ENCODE results near the gene CTXND2. TPM values are rescaled to one million over a fixed set of nuclear protein-coding genes. Genes with fewer than 3 reads are reported as not detected.
"Not testable (repeated sequence)": the region's sequence is repeated elsewhere in the genome, so short reads cannot be mapped to it uniquely, and the experiment has no call there.

CTXND2 gene
- total and polyA plus RNA-seq, 10 donors, result not detected

DNA sequence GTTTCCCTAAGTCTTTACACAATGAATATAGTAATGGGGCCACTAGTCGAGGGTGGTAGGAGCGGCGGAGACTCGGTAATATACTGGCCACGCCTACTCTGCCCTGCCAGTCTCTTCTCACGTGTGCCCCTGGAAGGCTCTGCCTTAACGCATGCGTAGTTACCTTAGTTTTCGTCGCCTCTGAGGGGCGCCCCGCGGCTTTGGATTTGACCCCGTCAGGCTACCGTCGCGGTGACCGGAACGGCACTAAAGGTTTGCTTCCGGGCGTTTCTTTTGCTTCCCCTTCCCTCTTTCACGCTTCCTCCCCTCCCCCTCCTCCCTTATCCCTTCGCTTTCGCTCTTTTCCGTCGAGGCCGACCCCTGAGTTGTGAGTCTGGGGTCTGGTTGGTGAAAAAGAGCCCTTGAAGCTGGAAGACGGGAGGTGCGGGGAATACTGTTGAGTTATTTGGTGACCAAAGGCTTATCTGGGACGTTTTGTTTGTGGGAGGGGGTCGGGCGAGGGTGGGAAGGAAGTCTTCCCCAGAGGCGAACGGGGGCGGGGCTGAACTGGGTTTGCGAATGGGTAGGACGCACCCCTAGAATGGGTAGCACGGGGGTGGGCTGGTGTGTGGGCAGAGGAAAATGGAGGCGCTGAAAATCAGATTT is 39.3 kb downstream of the CTXND2 start, which contains the start of gene SETDB1:
TSS of gene SETDB1 (plus strand) at position 267 of the 645 bp plus-strand sequence. CDS start 1,352 bp downstream, outside the sequence.
- WGBS, 5 donors, result 1% methylated on average over 39 of the region's 39 CpGs
- intact Hi-C loops (cut with DNase I; ENCODE audit: low total_unique reads), result loop anchor here (10.0 kb wide), 1 partner anchor 49 kb away; the partner anchor contains the start of gene CERS2
- peak; percentile 97 for DNase-seq
- peaks cover 10 to 47% (median 27%) of the 10 kb centered on the region in 6 donors for H3K4me1 ChIP-seq
- peaks cover 0 to 39% (median 37%) of the 10 kb centered on the region in 6 donors for H3K36me3 ChIP-seq
- H3K27me3 ChIP-seq (replicated peaks in 1 of 7), result no peaks in the 10 kb centered on the region
- peak within 1 kb of the TSS; percentile 39 to 78 (median 66) for H3K4me3 ChIP-seq
- H3K27ac ChIP-seq, result peak within 1 kb of the TSS; percentile 64 to 95 (median 89)
- peaks cover 0 to 6% (median 5%) of the 10 kb centered on the region in 8 donors for H3K9me3 ChIP-seq
- peak in 1 of 3 donors; percentile 25 for TF ChIP-seq POLR2A (IDR thresholded peaks at IDR 0.05)
- TF ChIP-seq, protein P1, sequence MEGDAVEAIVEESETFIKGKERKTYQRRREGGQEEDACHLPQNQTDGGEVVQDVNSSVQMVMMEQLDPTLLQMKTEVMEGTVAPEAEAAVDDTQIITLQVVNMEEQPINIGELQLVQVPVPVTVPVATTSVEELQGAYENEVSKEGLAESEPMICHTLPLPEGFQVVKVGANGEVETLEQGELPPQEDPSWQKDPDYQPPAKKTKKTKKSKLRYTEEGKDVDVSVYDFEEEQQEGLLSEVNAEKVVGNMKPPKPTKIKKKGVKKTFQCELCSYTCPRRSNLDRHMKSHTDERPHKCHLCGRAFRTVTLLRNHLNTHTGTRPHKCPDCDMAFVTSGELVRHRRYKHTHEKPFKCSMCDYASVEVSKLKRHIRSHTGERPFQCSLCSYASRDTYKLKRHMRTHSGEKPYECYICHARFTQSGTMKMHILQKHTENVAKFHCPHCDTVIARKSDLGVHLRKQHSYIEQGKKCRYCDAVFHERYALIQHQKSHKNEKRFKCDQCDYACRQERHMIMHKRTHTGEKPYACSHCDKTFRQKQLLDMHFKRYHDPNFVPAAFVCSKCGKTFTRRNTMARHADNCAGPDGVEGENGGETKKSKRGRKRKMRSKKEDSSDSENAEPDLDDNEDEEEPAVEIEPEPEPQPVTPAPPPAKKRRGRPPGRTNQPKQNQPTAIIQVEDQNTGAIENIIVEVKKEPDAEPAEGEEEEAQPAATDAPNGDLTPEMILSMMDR (IDR thresholded peaks at IDR 0.05 in 8 of 11, conservative IDR thresholded peaks at IDR 0.05 in 3 of 11), result peak in 3 of 11 experiments; percentile 27 to 30 (median 29)
- TF ChIP-seq POLR2AphosphoS5 (IDR thresholded peaks at IDR 0.05), result peak; percentile 81 to 91 (median 87)

DNA sequence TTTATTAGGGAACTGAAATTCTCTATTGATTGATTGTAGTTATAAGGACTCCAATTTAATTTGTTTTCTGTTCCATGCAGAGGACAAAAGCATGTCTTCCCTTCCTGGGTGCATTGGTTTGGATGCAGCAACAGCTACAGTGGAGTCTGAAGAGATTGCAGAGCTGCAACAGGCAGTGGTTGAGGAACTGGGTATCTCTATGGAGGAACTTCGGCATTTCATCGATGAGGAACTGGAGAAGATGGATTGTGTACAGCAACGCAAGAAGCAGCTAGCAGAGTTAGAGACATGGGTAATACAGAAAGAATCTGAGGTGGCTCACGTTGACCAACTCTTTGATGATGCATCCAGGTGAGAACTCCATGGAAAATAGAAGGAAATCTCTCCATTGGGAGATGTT is 40.7 kb downstream of the CTXND2 start:
- H3K36me3 ChIP-seq, result peaks cover 0 to 53% (median 50%) of the 10 kb centered on the region in 6 donors
- intact Hi-C loops (cut with DNase I; ENCODE audit: low total_unique reads), result loop anchor here (10.0 kb wide), 1 partner anchor 47 kb away; the partner anchor contains the start of gene CERS2
- H3K27ac ChIP-seq, result peak overlapping the region in 3 of 8 donors; percentile 21 to 95 (median 91)
- TF ChIP-seq POLR2A (IDR thresholded peaks at IDR 0.05) (no peak), POLR2AphosphoS5 (IDR thresholded peaks at IDR 0.05) (no peak)
- TF ChIP-seq, protein P1 (IDR thresholded peaks at IDR 0.05 in 8 of 11, conservative IDR thresholded peaks at IDR 0.05 in 3 of 11), result no peak
- H3K4me1 ChIP-seq, result peaks cover 9 to 40% (median 22%) of the 10 kb centered on the region in 6 donors
- peaks cover 0 to 20% (median 18%) of the 10 kb centered on the region in 8 donors for H3K9me3 ChIP-seq
- no peaks in the 10 kb centered on the region for H3K27me3 ChIP-seq (replicated peaks in 1 of 7)
- H3K4me3 ChIP-seq, result peak overlapping the region in 1 of 8 donors; percentile 73
- WGBS, 5 donors, result 60 to 87% (median 80%) methylated on average over 4 of the region's 4 CpGs
- no peak for DNase-seq

DNA sequence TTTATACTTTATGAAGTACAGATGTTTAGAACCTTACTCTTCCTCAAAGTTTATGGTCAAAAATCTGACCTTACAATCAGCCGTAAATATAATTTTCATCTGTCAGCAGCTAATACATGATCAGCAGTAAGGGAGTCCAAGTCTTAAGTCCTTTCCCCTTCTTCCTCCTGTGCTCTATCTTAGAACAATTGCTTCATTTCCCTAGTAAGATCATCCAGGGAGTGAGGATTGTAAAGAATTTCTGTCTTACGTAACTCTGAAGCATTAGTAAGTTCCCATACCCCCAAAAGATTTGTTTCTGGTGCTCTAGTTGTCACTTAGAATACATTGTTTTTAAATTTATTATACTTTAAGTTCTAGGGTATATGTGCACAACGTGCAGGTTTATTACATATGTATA is 41.4 kb downstream of the CTXND2 start:
- DNase-seq, result no peak
- H3K27ac ChIP-seq, result peak overlapping the region in 3 of 8 donors; percentile 21 to 95 (median 91)
- no peak for TF ChIP-seq POLR2AphosphoS5 (IDR thresholded peaks at IDR 0.05)
- TF ChIP-seq, protein P1 (IDR thresholded peaks at IDR 0.05 in 8 of 11, conservative IDR thresholded peaks at IDR 0.05 in 3 of 11), result no peak
- TF ChIP-seq POLR2A (IDR thresholded peaks at IDR 0.05), result no peak
- peaks cover 0 to 20% (median 18%) of the 10 kb centered on the region in 8 donors for H3K9me3 ChIP-seq
- H3K4me1 ChIP-seq, result peaks cover 8 to 37% (median 22%) of the 10 kb centered on the region in 6 donors
- H3K27me3 ChIP-seq (replicated peaks in 1 of 7), result no peaks in the 10 kb centered on the region
- peaks cover 0 to 60% (median 56%) of the 10 kb centered on the region in 6 donors for H3K36me3 ChIP-seq
- intact Hi-C loops (cut with DNase I; ENCODE audit: low total_unique reads), result loop anchor here (10.0 kb wide), 1 partner anchor 47 kb away; the partner anchor contains the start of gene CERS2
- WGBS, 5 donors, result 72 to 91% (median 85%) methylated on average over 3 of the region's 3 CpGs
- H3K4me3 ChIP-seq, result no peak overlapping the region

DNA sequence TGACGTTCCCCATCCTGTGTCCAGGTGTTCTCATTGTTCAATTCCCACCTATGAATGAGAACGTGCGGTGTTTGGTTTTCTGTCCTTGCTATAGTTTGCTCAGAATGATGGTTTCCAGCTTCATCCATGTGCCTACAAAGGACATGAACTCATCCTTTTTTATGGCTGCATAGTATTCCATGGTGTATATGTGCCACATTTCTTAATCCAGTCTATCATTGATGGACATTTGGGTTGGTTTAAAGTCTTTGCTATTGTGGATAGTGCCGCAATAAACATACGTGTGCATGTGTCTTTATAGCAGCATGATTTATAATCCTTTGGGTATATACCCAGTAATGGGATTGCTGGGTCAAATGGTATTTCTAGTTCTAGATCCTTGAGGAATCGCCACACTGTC is 41.8 kb downstream of the CTXND2 start:
- H3K4me3 ChIP-seq; DNase-seq; H3K27ac ChIP-seq; H3K27me3 ChIP-seq (replicated peaks in 1 of 7): not testable (repeated sequence)
- intact Hi-C loops (cut with DNase I; ENCODE audit: low total_unique reads), result loop anchor here (10.0 kb wide), 1 partner anchor 46 kb away; the partner anchor contains the start of gene CERS2
- peaks cover 0 to 65% (median 59%) of the 10 kb centered on the region in 6 donors for H3K36me3 ChIP-seq
- H3K4me1 ChIP-seq, result peaks cover 8 to 37% (median 22%) of the 10 kb centered on the region in 6 donors
- WGBS, 5 donors, result 90 to 99% (median 98%) methylated on average over 5 to 6 of the region's 6 CpGs
- H3K9me3 ChIP-seq, result peaks cover 0 to 20% (median 18%) of the 10 kb centered on the region in 8 donors

All from spleen (tissue), 11 donors.